GM12878 (cell line): ENCODE data around the gene SRP14. TPM values are rescaled to one million over a fixed set of nuclear protein-coding genes. Genes with fewer than 3 reads are reported as not detected.
A peak's percentile ranks its signal among the peaks of the same experiment; 100 is the strongest.

Experiments
- ATAC-seq: fragments of 200-7000 bp; cut with Tn5 transposase; 3 replicates; pipeline ENCODE4 v1.9.1; 2020; ENCODE audit warnings: mild to moderate bottlenecking, moderate library complexity
- BruUV-seq: library from RNA; stranded (reverse); fragments of 400-500 nt; replicated peaks from 2 replicates; lab custom pipeline; 2021; lab: Mats Ljungman, UMichigan
- CTCF ChIA-PET: fragments of 300-600 bp; sonication (Branson Sonifier 250); formaldehyde crosslinking; extraction: SDS; loops from one replicate; lab custom pipeline; 2021; ENCODE audit warnings: inconsistent platforms; lab: Yijun Ruan, JAX
- POLR2A ChIA-PET: fragments of 350-600 bp; formaldehyde crosslinking; extraction: SDS; loops from one replicate; lab custom pipeline; 2021; ENCODE audit warnings: inconsistent platforms; lab: Charles Lee
- RAD21 ChIA-PET: fragments of 300-600 bp; sonication (Branson Sonifier 250); formaldehyde crosslinking; loops from one replicate; lab custom pipeline; 2023; ENCODE audit warnings: antibody characterized with exemption; ENCODE audit not compliant: unreplicated experiment; lab: Charles Lee
- SMC1A ChIA-PET: fragments of 300-600 bp; sonication (Branson Sonifier 250); formaldehyde crosslinking; loops from one replicate; lab custom pipeline; 2023; ENCODE audit not compliant: unreplicated experiment, uncharacterized antibody; lab: Charles Lee
- DNase-seq: peaks from one replicate; pipeline ENCODE4 v3.0.0-alpha.2; 2011; ENCODE audit warnings: low read depth, low spot score
- FAIRE-seq: peaks from 3 replicates; lab custom pipeline; 2011; peaks lifted over from hg19 to GRCh38; lab: Jason Lieb, UNC
- H2AFZ ChIP-seq: 2 replicates; pipeline ENCODE4 v1.6.0; 2011; ENCODE audit warnings: low read depth, low read length, control low read depth; ENCODE audit not compliant: control insufficient read depth
- H3K27ac ChIP-seq: 2 replicates; pipeline ENCODE4 v1.5.1; 2011; ENCODE audit warnings: control low read depth; ENCODE audit not compliant: control insufficient read depth, insufficient read depth
- H3K27me3 ChIP-seq, 2 experiments: replicated peaks in 1 of 2; 2 replicates each; pipeline versions ENCODE4 v1.6.0 to v1.6.1; 2011; ENCODE audit warnings: low read length in 1 of 2; ENCODE audit not compliant: control insufficient read depth in 2 of 2, insufficient read depth in 2 of 2
- H3K36me3 ChIP-seq, 2 experiments: 2 replicates each; pipeline ENCODE4 v1.5.1; 2011; ENCODE audit warnings: low read length in 1 of 2; ENCODE audit not compliant: control insufficient read depth in 2 of 2, insufficient read depth in 2 of 2
- H3K4me1 ChIP-seq: 2 replicates; pipeline ENCODE4 v1.6.1; 2011; ENCODE audit warnings: mild to moderate bottlenecking, low read length, moderate library complexity, mixed read lengths; ENCODE audit not compliant: control insufficient read depth, insufficient read depth
- H3K4me2 ChIP-seq: 2 replicates; pipeline ENCODE4 v1.6.0; 2011; ENCODE audit warnings: control low read depth; ENCODE audit not compliant: control insufficient read depth, insufficient read depth
- H3K4me3 ChIP-seq: fragments of 200-600 bp; sonication (generic); 2 replicates; pipeline ENCODE4 v1.5.1; 2016
- H3K79me2 ChIP-seq: 2 replicates; pipeline ENCODE4 v1.6.0; 2011; ENCODE audit warnings: low read length; ENCODE audit not compliant: control insufficient read depth, insufficient read depth
- H3K9ac ChIP-seq: 2 replicates; pipeline ENCODE4 v1.8.0; 2011; ENCODE audit warnings: low read length, control low read depth, mixed read lengths; ENCODE audit not compliant: control insufficient read depth, insufficient read depth
- H3K9me3 ChIP-seq: replicated peaks from 3 replicates; pipeline ENCODE4 v1.5.1; 2011; ENCODE audit warnings: mild to moderate bottlenecking, low read length; ENCODE audit not compliant: control insufficient read depth, insufficient read depth
- H4K20me1 ChIP-seq: 2 replicates; pipeline ENCODE4 v1.6.0; 2011; ENCODE audit not compliant: control insufficient read depth, insufficient read depth
- DPF2 ChIP-seq: fragments of 450-650 bp; IDR thresholded peaks from 2 replicates; pipeline ENCODE4 v1.6.1; 2017; ENCODE audit warnings: mild to moderate bottlenecking
- WGBS: methylation state at CpG from one replicate; pipeline ENCODE4 v1.1.6; 2016; ENCODE audit warnings: low lambda C conversion rate; ENCODE audit not compliant: insufficient replicate concordance, insufficient coverage; ENCODE audit errors: missing lambda C conversion rate; 5-methylcytosine and 5-hydroxymethylcytosine counted together
- in situ Hi-C: fragments of 300-500 bp; cut with MboI; formaldehyde crosslinking; loops from 9 replicates; pipeline ENCODE4 v1.14.3; 2018; ENCODE audit warnings: mixed read lengths
- intact Hi-C: fragments of 100-400 bp; cut with micrococcal nuclease; formaldehyde crosslinking; loops from one replicate; pipeline ENCODE4 v1.14.2; 2022; ENCODE audit not compliant: unreplicated experiment
- polyA plus RNA-seq, 11 experiments: library from polyadenylated mRNA; depleted of rRNA in 4 of 11; unstranded in 6 of 11; stranded (reverse) in 5 of 11; fragments of >200 nt; fragmentation: Nextera tagmentation in 4 of 11; fragmentation: Illumina TruSeq in 1 of 11; extraction: Ambion mirVana in 4 of 11; extraction: Trizol in 1 of 11; gene quantifications; 1 replicate in 1 of 11; 2 replicates in 10 of 11; pipeline versions ENCODE4 v1.2.1 to v1.2.3, GENCODE V29; 2011 to 2016; ENCODE audit warnings: inconsistent platforms in 2 of 11, missing spikeins in 2 of 11, low read depth in 1 of 11
- total RNA-seq, 4 experiments: library from RNA; depleted of rRNA in 3 of 4; stranded (reverse); fragments of >200 nt in 3 of 4; fragmentation: Illumina TruSeq in 1 of 4; extraction: Trizol in 1 of 4; gene quantifications; 2 replicates each; pipeline versions ENCODE4 v1.2.1 to v1.2.3, GENCODE V29; 2013 to 2021
- TF ChIP-seq, protein P1 (sequence below): fragments of 450-650 bp; IDR thresholded peaks from 2 replicates; pipeline ENCODE4 v1.6.1; 2016; ENCODE audit warnings: mild to moderate bottlenecking

Gene SRP14
- total and polyA plus RNA-seq, 10 of the 15 experiments (the other 5 are each of a cell fraction or from before 2014, with no cell fraction given): 141 to 1,182 (median 493) TPM

DNA sequence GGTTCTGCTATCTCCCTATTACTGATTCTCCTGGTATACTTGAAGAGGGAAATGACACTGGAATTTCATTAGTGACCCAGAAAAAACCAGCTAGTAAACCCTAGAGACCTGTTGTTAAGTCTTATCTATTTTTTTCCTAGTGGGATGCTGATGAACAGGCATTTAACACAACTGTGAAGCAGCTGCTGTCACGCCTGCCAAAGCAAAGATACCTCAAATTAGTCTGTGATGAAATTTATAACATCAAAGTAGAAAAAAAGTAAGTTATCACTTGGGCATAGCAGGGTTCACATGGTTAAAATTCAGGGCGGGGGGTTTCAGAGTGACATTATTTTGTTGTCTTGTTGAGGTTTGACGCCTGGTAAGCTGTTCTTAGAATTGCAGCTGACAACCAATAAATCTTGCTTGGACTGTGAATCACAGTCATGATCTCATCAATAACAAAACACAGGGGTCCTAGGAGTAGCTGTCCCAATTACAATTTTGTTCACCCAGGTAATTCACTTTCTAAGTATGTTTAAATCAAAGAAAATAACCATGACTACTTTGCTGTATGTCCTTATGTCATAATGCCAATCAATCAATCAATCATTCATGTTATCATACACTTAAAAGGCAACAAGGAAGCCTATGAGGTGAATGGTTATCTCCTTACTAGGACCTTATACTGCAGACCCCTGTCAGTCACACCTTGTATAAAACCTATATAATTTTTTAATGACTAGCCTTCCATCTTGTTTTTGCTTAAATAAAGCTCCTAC is 4.6 kb downstream of the SRP14 start:
- BruUV-seq: no TSS peak
- peaks cover 1 to 32% of the 10 kb centered on the region in 2 experiments; a peak in 3 of 4 replicates for H3K36me3 ChIP-seq
- H3K79me2 ChIP-seq: peaks cover 21% of the 10 kb centered on the region
- DNase-seq (no peak), FAIRE-seq (no peak), ATAC-seq (no peak)
- H3K4me1 ChIP-seq: no peaks in the 10 kb centered on the region; the same call in 1 of the 2 replicates
- H3K27me3 ChIP-seq: no peaks in the 10 kb centered on the region
- no peak overlapping the region for H3K4me3 ChIP-seq
- intact Hi-C loops (no loop called here), in situ Hi-C loops (no loop called here)
- H4K20me1 ChIP-seq: no peaks in the 10 kb centered on the region; the same call in 1 of the 2 replicates
- H3K27ac ChIP-seq: no peak overlapping the region
- no peak for TF ChIP-seq DPF2
- TF ChIP-seq, protein P1, sequence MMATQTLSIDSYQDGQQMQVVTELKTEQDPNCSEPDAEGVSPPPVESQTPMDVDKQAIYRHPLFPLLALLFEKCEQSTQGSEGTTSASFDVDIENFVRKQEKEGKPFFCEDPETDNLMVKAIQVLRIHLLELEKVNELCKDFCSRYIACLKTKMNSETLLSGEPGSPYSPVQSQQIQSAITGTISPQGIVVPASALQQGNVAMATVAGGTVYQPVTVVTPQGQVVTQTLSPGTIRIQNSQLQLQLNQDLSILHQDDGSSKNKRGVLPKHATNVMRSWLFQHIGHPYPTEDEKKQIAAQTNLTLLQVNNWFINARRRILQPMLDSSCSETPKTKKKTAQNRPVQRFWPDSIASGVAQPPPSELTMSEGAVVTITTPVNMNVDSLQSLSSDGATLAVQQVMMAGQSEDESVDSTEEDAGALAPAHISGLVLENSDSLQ: peak; percentile 48; the same call in 1 of the 2 replicates
- no peak overlapping the region for H2AFZ ChIP-seq
- RAD21 ChIA-PET: interaction anchor here (0.9 to 2.1 kb wide), 5 partner anchors 10 to 135 kb away, joined by 3 to 12 read pairs (median 3); partner anchors contain the start of gene EIF2AK4
- H3K9ac ChIP-seq: no peak overlapping the region
- H3K9me3 ChIP-seq: no peaks in the 10 kb centered on the region
- 100% methylated on average over 3 of the region's 3 CpGs for WGBS
- CTCF ChIA-PET: interaction anchor here (0.8 to 5.3 kb wide), 13 partner anchors 10 to 304 kb away, joined by 3 to 29 read pairs (median 5); no protein-coding TSS in a partner anchor
- POLR2A ChIA-PET: no interaction called here
- H3K4me2 ChIP-seq: no peak overlapping the region
- SMC1A ChIA-PET: interaction anchor here (0.5 to 23.0 kb wide), 10 partner anchors 11 to 245 kb away, joined by 3 to 1082 read pairs (median 3); partner anchors contain the start of gene BMF
